WTC11 (cell line): ENCODE measurements around the gene SCAANT1. TPM values are rescaled to one million over a fixed set of nuclear protein-coding genes. Genes with fewer than 3 reads are reported as not detected.

Experiments used
- ATAC-seq: fragments of 200-7000 bp; cut with Tn5 transposase; 2 replicates; pipeline ENCODE4 v1.10.0; 2021; ENCODE audit warnings: mild to moderate bottlenecking, moderate library complexity
- CTCF ChIA-PET: fragments of 300-600 bp; sonication (Branson Sonifier 250); formaldehyde crosslinking; loops from one replicate; lab custom pipeline; 2021; ENCODE audit warnings: antibody characterized with exemption; lab: Charles Lee
- POLR2A ChIA-PET: fragments of 350-600 bp; sonication (Branson Sonifier 250); formaldehyde crosslinking; loops from one replicate; lab custom pipeline; 2021; ENCODE audit warnings: antibody characterized with exemption; lab: Charles Lee
- DNase-seq: peaks from one replicate; pipeline ENCODE4 v3.0.0; 2021; ENCODE audit warnings: low spot score
- H3K27ac Mint-ChIP-seq: 2 replicates; pipeline ENCODE4 v1.8.0; 2021; ENCODE audit warnings: mixed read lengths
- H3K27me3 Mint-ChIP-seq: 2 replicates; pipeline ENCODE4 v1.8.0; 2021; ENCODE audit warnings: low read depth, mild to moderate bottlenecking, moderate library complexity, mixed read lengths
- H3K36me3 Mint-ChIP-seq: 2 replicates; pipeline ENCODE4 v1.8.0; 2021; ENCODE audit warnings: mixed read lengths
- H3K4me1 Mint-ChIP-seq: 2 replicates; pipeline ENCODE4 v1.8.0; 2022; ENCODE audit warnings: mixed read lengths
- H3K4me3 Mint-ChIP-seq: 2 replicates; pipeline ENCODE4 v1.8.0; 2021; ENCODE audit warnings: mild to moderate bottlenecking, moderate library complexity, mixed read lengths
- H3K9me3 Mint-ChIP-seq: 2 replicates; pipeline ENCODE4 v1.8.0; 2021; ENCODE audit warnings: mixed read lengths
- EMX1 ChIP-seq: fragments of 250-450 bp; sonication (Bioruptor Pico); IDR thresholded peaks from 2 replicates; pipeline ENCODE4 v1.8.0; 2021; ENCODE audit warnings: mild to moderate bottlenecking
- FOXK1 ChIP-seq: sonication (generic); formaldehyde crosslinking; IDR thresholded peaks from 2 replicates; pipeline ENCODE4 v1.8.0; 2022; ENCODE audit warnings: mild to moderate bottlenecking, moderate library complexity, missing genetic modification reagents
- GABPB1 ChIP-seq: sonication (generic); formaldehyde crosslinking; IDR thresholded peaks from 2 replicates; pipeline ENCODE4 v1.8.1; 2023; ENCODE audit warnings: mild to moderate bottlenecking, missing genetic modification reagents
- JUN ChIP-seq: sonication (generic); formaldehyde crosslinking; IDR thresholded peaks from 2 replicates; pipeline ENCODE4 v1.8.0; 2023; ENCODE audit warnings: mild to moderate bottlenecking, missing genetic modification reagents
- MXD4 ChIP-seq: fragments of 250-450 bp; sonication (Bioruptor Pico); IDR thresholded peaks from 2 replicates; pipeline ENCODE4 v1.8.0; 2021; ENCODE audit warnings: mild to moderate bottlenecking, moderate library complexity, borderline replicate concordance
- NFYB ChIP-seq: sonication (generic); formaldehyde crosslinking; conservative IDR thresholded peaks from 2 replicates; pipeline ENCODE4 v1.8.0; 2022; ENCODE audit warnings: low read depth, missing genetic modification reagents
- OVOL2 ChIP-seq: fragments of 250-450 bp; sonication (Bioruptor Pico); IDR thresholded peaks from 2 replicates; pipeline ENCODE4 v1.9.0; 2021; ENCODE audit warnings: mild to moderate bottlenecking, borderline replicate concordance
- SP1 ChIP-seq: sonication (generic); formaldehyde crosslinking; conservative IDR thresholded peaks from 2 replicates; pipeline ENCODE4 v1.8.1; 2022; ENCODE audit warnings: missing genetic modification reagents
- TCF7 ChIP-seq: sonication (generic); formaldehyde crosslinking; IDR thresholded peaks from 2 replicates; pipeline ENCODE4 v1.8.0; 2022; ENCODE audit warnings: mild to moderate bottlenecking, low read depth, missing genetic modification reagents, moderate library complexity
- ZNF396 ChIP-seq: fragments of 250-450 bp; sonication (Bioruptor Pico); IDR thresholded peaks from 2 replicates; pipeline ENCODE4 v1.8.0; 2021; ENCODE audit warnings: mild to moderate bottlenecking, moderate library complexity, borderline replicate concordance
- total RNA-seq: library from RNA; stranded (reverse); gene quantifications from 3 replicates; pipeline ENCODE4 v1.2.3, GENCODE V29; 2021
- TF ChIP-seq, protein P1 (sequence below): sonication (generic); formaldehyde crosslinking; IDR thresholded peaks from 2 replicates; pipeline ENCODE4 v1.8.0; 2022; ENCODE audit warnings: mild to moderate bottlenecking, missing genetic modification reagents
- TF ChIP-seq, protein P2 (sequence below): fragments of 250-450 bp; sonication (Bioruptor Pico); IDR thresholded peaks from 2 replicates; pipeline ENCODE4 v1.9.0; 2021; ENCODE audit warnings: moderate library complexity, mild to moderate bottlenecking, inconsistent platforms, borderline replicate concordance
- TF ChIP-seq, protein P3 (sequence below): sonication (generic); formaldehyde crosslinking; IDR thresholded peaks from 2 replicates; pipeline ENCODE4 v1.8.1; 2022; ENCODE audit warnings: mild to moderate bottlenecking, moderate library complexity, missing genetic modification reagents
- TF ChIP-seq, protein P4 (sequence below): sonication (generic); formaldehyde crosslinking; IDR thresholded peaks from 2 replicates; pipeline ENCODE4 v1.8.1; 2023; ENCODE audit warnings: mild to moderate bottlenecking, missing genetic modification reagents, borderline replicate concordance
- TF ChIP-seq, protein P5 (sequence below): sonication (generic); formaldehyde crosslinking; IDR thresholded peaks from 2 replicates; pipeline ENCODE4 v1.8.0; 2023; ENCODE audit warnings: missing genetic modification reagents, mild to moderate bottlenecking, borderline replicate concordance
- TF ChIP-seq, protein P6 (sequence below): sonication (generic); formaldehyde crosslinking; IDR thresholded peaks from 2 replicates; pipeline ENCODE4 v1.8.0; 2023; ENCODE audit warnings: missing genetic modification reagents
- TF ChIP-seq, protein P7 (sequence below): sonication (generic); formaldehyde crosslinking; IDR thresholded peaks from 2 replicates; pipeline ENCODE4 v1.8.1; 2022; ENCODE audit warnings: low read depth, mild to moderate bottlenecking, moderate library complexity, missing genetic modification reagents, borderline replicate concordance

SCAANT1 gene
- total RNA-seq, 1 experiment from 2014 or later, result 1.3 TPM

DNA sequence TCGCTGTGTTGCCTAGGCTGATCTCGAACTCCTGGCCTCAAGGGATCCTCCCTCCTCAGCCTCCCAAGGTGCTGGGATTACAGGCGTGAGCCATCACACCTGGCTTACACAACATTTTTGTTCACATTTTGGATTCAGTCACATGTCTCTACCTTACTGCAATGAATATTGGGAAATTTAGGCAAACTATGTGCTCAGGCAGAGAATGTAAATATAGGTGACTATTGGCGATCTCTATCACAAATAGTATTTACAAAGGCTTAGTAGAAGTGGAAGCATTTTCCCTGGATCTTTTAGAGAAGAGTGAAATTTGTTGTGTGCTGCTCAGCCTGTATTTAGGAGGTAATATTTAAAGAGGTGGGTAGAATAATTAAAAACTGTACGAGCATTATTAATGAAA lies 20.7 kb downstream of the SCAANT1 start:
- Mint-ChIP-seq H3K9me3 (no peaks in the 10 kb centered on the region), H3K27me3 (no peaks in the 10 kb centered on the region), H3K4me1 (peaks cover 25% of the 10 kb centered on the region), H3K36me3 (no peaks in the 10 kb centered on the region), H3K4me3 (no peak overlapping the region), H3K27ac (no peak overlapping the region)
- ATAC-seq (no peak), DNase-seq (no peak)
- ChIA-PET CTCF (no interaction called here), POLR2A (no interaction called here)
- TF ChIP-seq GABPB1 (CRISPR knock-in tag) (peak; percentile 75), FOXK1 (CRISPR knock-in tag) (no peak)

DNA sequence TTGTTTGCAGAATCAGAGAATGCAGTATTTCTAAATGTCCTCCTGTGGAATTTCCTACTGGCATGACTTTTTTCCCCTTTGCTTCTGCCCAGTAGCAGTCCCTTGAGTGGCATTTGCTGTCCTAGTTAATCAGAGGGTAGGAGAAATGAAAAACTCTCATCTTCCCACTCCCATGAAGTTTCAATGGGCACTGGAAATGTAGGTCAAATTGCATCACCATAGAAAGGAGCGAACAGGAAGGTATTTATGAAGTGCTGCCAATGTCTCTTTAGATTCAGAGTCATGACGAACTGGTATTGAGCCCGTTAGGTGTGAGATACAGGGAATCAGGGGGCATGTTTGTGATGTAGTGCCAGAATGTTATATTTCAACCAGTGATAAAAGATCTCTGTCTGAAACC lies 25.3 kb downstream of the SCAANT1 start:
- Mint-ChIP-seq H3K9me3 (no peaks in the 10 kb centered on the region), H3K36me3 (no peaks in the 10 kb centered on the region), H3K4me3 (no peak overlapping the region), H3K27me3 (no peaks in the 10 kb centered on the region), H3K4me1 (peaks cover 13% of the 10 kb centered on the region), H3K27ac (no peak overlapping the region; the same call in 1 of the 2 replicates)
- TF ChIP-seq OVOL2 (CRISPR knock-in tag) (no peak), SP1 (CRISPR knock-in tag) (no peak), NFYB (no peak)
- TF ChIP-seq, protein P1, sequence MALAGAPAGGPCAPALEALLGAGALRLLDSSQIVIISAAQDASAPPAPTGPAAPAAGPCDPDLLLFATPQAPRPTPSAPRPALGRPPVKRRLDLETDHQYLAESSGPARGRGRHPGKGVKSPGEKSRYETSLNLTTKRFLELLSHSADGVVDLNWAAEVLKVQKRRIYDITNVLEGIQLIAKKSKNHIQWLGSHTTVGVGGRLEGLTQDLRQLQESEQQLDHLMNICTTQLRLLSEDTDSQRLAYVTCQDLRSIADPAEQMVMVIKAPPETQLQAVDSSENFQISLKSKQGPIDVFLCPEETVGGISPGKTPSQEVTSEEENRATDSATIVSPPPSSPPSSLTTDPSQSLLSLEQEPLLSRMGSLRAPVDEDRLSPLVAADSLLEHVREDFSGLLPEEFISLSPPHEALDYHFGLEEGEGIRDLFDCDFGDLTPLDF, result no peak
- TF ChIP-seq, protein P2, sequence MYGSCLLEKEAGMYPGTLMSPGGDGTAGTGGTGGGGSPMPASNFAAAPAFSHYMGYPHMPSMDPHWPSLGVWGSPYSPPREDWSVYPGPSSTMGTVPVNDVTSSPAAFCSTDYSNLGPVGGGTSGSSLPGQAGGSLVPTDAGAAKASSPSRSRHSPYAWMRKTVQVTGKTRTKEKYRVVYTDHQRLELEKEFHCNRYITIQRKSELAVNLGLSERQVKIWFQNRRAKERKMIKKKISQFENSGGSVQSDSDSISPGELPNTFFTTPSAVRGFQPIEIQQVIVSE (CRISPR knock-in tag), result no peak
- TF ChIP-seq, protein P3, sequence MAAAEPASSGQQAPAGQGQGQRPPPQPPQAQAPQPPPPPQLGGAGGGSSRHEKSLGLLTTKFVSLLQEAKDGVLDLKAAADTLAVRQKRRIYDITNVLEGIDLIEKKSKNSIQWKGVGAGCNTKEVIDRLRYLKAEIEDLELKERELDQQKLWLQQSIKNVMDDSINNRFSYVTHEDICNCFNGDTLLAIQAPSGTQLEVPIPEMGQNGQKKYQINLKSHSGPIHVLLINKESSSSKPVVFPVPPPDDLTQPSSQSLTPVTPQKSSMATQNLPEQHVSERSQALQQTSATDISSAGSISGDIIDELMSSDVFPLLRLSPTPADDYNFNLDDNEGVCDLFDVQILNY (CRISPR knock-in tag), result no peak
- no peak for ATAC-seq
- ChIA-PET POLR2A (no interaction called here), CTCF (no interaction called here)
- DNase-seq, result no peak

DNA sequence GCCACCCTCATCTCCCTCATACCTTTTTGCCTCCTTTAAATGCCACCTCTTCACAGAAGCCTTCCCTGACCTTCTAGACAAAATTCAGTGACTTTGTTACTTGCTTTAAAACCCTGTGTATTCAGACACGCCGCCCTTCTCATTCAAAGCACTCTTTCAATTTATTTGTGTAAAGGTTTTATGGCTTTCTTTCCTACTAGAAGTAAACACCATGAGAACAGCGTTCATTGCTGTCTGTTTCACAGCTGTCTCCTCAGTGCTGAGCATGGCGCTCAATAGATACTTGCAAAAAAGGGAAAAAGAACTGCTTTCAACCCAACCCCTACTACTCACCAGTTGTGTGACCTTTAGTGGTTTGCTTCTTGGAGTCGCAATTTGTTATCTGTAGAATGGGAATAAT lies 31.5 kb downstream of the SCAANT1 start:
- Mint-ChIP-seq H3K9me3 (no peaks in the 10 kb centered on the region), H3K4me1 (peaks cover 16% of the 10 kb centered on the region), H3K36me3 (no peaks in the 10 kb centered on the region), H3K27me3 (no peaks in the 10 kb centered on the region), H3K27ac (peak overlapping the region; percentile 0; the same call in 1 of the 2 replicates), H3K4me3 (no peak overlapping the region)
- POLR2A ChIA-PET, result no interaction called here
- DNase-seq (no peak), ATAC-seq (no peak)
- CTCF ChIA-PET, result no interaction called here
- TF ChIP-seq, protein P4, sequence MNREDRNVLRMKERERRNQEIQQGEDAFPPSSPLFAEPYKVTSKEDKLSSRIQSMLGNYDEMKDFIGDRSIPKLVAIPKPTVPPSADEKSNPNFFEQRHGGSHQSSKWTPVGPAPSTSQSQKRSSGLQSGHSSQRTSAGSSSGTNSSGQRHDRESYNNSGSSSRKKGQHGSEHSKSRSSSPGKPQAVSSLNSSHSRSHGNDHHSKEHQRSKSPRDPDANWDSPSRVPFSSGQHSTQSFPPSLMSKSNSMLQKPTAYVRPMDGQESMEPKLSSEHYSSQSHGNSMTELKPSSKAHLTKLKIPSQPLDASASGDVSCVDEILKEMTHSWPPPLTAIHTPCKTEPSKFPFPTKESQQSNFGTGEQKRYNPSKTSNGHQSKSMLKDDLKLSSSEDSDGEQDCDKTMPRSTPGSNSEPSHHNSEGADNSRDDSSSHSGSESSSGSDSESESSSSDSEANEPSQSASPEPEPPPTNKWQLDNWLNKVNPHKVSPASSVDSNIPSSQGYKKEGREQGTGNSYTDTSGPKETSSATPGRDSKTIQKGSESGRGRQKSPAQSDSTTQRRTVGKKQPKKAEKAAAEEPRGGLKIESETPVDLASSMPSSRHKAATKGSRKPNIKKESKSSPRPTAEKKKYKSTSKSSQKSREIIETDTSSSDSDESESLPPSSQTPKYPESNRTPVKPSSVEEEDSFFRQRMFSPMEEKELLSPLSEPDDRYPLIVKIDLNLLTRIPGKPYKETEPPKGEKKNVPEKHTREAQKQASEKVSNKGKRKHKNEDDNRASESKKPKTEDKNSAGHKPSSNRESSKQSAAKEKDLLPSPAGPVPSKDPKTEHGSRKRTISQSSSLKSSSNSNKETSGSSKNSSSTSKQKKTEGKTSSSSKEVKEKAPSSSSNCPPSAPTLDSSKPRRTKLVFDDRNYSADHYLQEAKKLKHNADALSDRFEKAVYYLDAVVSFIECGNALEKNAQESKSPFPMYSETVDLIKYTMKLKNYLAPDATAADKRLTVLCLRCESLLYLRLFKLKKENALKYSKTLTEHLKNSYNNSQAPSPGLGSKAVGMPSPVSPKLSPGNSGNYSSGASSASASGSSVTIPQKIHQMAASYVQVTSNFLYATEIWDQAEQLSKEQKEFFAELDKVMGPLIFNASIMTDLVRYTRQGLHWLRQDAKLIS (CRISPR knock-in tag), result no peak
- TF ChIP-seq TCF7 (CRISPR knock-in tag) (no peak), JUN (CRISPR knock-in tag) (no peak), ZNF396 (no peak), EMX1 (no peak), MXD4 (CRISPR knock-in tag) (no peak)
- TF ChIP-seq, protein P5, sequence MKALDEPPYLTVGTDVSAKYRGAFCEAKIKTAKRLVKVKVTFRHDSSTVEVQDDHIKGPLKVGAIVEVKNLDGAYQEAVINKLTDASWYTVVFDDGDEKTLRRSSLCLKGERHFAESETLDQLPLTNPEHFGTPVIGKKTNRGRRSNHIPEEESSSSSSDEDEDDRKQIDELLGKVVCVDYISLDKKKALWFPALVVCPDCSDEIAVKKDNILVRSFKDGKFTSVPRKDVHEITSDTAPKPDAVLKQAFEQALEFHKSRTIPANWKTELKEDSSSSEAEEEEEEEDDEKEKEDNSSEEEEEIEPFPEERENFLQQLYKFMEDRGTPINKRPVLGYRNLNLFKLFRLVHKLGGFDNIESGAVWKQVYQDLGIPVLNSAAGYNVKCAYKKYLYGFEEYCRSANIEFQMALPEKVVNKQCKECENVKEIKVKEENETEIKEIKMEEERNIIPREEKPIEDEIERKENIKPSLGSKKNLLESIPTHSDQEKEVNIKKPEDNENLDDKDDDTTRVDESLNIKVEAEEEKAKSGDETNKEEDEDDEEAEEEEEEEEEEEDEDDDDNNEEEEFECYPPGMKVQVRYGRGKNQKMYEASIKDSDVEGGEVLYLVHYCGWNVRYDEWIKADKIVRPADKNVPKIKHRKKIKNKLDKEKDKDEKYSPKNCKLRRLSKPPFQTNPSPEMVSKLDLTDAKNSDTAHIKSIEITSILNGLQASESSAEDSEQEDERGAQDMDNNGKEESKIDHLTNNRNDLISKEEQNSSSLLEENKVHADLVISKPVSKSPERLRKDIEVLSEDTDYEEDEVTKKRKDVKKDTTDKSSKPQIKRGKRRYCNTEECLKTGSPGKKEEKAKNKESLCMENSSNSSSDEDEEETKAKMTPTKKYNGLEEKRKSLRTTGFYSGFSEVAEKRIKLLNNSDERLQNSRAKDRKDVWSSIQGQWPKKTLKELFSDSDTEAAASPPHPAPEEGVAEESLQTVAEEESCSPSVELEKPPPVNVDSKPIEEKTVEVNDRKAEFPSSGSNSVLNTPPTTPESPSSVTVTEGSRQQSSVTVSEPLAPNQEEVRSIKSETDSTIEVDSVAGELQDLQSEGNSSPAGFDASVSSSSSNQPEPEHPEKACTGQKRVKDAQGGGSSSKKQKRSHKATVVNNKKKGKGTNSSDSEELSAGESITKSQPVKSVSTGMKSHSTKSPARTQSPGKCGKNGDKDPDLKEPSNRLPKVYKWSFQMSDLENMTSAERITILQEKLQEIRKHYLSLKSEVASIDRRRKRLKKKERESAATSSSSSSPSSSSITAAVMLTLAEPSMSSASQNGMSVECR, result no peak
- TF ChIP-seq, protein P2 (CRISPR knock-in tag), result no peak
- TF ChIP-seq, protein P6, sequence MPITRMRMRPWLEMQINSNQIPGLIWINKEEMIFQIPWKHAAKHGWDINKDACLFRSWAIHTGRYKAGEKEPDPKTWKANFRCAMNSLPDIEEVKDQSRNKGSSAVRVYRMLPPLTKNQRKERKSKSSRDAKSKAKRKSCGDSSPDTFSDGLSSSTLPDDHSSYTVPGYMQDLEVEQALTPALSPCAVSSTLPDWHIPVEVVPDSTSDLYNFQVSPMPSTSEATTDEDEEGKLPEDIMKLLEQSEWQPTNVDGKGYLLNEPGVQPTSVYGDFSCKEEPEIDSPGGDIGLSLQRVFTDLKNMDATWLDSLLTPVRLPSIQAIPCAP (CRISPR knock-in tag), result no peak
- TF ChIP-seq, protein P7, sequence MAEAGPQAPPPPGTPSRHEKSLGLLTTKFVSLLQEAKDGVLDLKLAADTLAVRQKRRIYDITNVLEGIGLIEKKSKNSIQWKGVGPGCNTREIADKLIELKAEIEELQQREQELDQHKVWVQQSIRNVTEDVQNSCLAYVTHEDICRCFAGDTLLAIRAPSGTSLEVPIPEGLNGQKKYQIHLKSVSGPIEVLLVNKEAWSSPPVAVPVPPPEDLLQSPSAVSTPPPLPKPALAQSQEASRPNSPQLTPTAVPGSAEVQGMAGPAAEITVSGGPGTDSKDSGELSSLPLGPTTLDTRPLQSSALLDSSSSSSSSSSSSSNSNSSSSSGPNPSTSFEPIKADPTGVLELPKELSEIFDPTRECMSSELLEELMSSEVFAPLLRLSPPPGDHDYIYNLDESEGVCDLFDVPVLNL, result no peak
